ENCODE measurements around the gene COX8C. TPM values are rescaled to one million over a fixed set of nuclear protein-coding genes. Genes with fewer than 3 reads are reported as not detected.
"Not testable (repeated sequence)": the region's sequence is repeated elsewhere in the genome, so short reads cannot be mapped to it uniquely, and the experiment has no call there.

Gene COX8C
- total RNA-seq, 4 donors from 2014 or later: not detected

GRCh38 chr14:93348292-93348691 is 1.3 kb downstream of the COX8C start:
- no peak overlapping the region for H3K4me3 ChIP-seq (ENCODE audit: low read depth, poor library complexity, severe bottlenecking)
- intact Hi-C loops (cut with DNase I; ENCODE audit: low total_unique reads): no loop called here
- 90 to 93% methylated on average over 5 of the region's 5 CpGs for WGBS, 2 donors
- TF ChIP-seq POLR2A (IDR thresholded peaks at IDR 0.05): no peak
- TF ChIP-seq, protein P1, sequence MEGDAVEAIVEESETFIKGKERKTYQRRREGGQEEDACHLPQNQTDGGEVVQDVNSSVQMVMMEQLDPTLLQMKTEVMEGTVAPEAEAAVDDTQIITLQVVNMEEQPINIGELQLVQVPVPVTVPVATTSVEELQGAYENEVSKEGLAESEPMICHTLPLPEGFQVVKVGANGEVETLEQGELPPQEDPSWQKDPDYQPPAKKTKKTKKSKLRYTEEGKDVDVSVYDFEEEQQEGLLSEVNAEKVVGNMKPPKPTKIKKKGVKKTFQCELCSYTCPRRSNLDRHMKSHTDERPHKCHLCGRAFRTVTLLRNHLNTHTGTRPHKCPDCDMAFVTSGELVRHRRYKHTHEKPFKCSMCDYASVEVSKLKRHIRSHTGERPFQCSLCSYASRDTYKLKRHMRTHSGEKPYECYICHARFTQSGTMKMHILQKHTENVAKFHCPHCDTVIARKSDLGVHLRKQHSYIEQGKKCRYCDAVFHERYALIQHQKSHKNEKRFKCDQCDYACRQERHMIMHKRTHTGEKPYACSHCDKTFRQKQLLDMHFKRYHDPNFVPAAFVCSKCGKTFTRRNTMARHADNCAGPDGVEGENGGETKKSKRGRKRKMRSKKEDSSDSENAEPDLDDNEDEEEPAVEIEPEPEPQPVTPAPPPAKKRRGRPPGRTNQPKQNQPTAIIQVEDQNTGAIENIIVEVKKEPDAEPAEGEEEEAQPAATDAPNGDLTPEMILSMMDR (IDR thresholded peaks at IDR 0.05): no peak
- DNase-seq (ENCODE audit: low spot score in 2 of 2): no peak

GRCh38 chr14:93354873-93355272 is 7.9 kb downstream of the COX8C start:
- 90 to 91% methylated on average over 6 of the region's 6 CpGs for WGBS, 2 donors
- H3K4me3 ChIP-seq (ENCODE audit: low read depth, poor library complexity, severe bottlenecking); intact Hi-C loops (cut with DNase I; ENCODE audit: low total_unique reads); DNase-seq (ENCODE audit: low spot score in 2 of 2): not testable (repeated sequence)

- no peak for DNase-seq (ENCODE audit: low spot score in 2 of 2)
- 58 to 60% methylated on average over 5 of the region's 5 CpGs for WGBS, 2 donors
- intact Hi-C loops (cut with DNase I; ENCODE audit: low total_unique reads): no loop called here
- no peak overlapping the region for H3K4me3 ChIP-seq (ENCODE audit: low read depth, poor library complexity, severe bottlenecking)
- TF ChIP-seq POLR2A (IDR thresholded peaks at IDR 0.05): no peak
- TF ChIP-seq, protein P1 (IDR thresholded peaks at IDR 0.05): no peak
Observed at GRCh38 chr14:93368996-93369712, 22.2 kb downstream of the COX8C start.

GRCh38 chr14:93369713-93370266 is 22.8 kb downstream of the COX8C start:
- H3K4me3 ChIP-seq (ENCODE audit: low read depth, poor library complexity, severe bottlenecking): no peak overlapping the region
- no peak for TF ChIP-seq POLR2A (IDR thresholded peaks at IDR 0.05)
- TF ChIP-seq, protein P1 (IDR thresholded peaks at IDR 0.05): no peak
- no peak for DNase-seq (ENCODE audit: low spot score in 2 of 2)
- intact Hi-C loops (cut with DNase I; ENCODE audit: low total_unique reads): no loop called here
- WGBS, 2 donors: 80 to 85% methylated on average over 4 of the region's 4 CpGs

GRCh38 chr14:93375673-93376156 is 28.7 kb downstream of the COX8C start:
- no peak overlapping the region for H3K4me3 ChIP-seq (ENCODE audit: low read depth, poor library complexity, severe bottlenecking)
- DNase-seq (ENCODE audit: low spot score in 2 of 2): no peak
- WGBS, 2 donors: 83 to 84% methylated on average over 6 of the region's 6 CpGs
- TF ChIP-seq, protein P1 (IDR thresholded peaks at IDR 0.05): no peak
- TF ChIP-seq POLR2A (IDR thresholded peaks at IDR 0.05): no peak
- intact Hi-C loops (cut with DNase I; ENCODE audit: low total_unique reads): no loop called here

DNA sequence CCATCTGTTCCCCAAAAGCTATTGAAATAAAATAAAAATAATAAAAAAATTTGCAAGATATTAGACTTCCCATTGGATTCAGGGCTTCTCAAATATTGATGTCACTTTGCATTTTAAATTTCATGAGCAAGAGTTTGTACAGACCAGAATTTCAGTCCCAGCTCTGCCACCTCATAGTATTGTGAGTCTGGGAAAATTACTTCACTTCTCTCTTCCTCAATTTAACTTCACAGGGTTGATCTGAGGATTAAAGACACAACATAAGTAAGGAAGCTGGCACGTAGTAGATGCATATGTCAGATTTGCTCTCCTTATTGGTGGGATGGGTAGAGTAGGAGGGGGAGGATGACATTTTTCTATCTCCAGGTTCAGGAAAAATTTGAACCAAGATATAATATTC is 32.8 kb downstream of the COX8C start:
- TF ChIP-seq POLR2A (IDR thresholded peaks at IDR 0.05): no peak
- TF ChIP-seq, protein P1 (IDR thresholded peaks at IDR 0.05): no peak
- intact Hi-C loops (cut with DNase I; ENCODE audit: low total_unique reads): no loop called here
- no peak overlapping the region for H3K4me3 ChIP-seq (ENCODE audit: low read depth, poor library complexity, severe bottlenecking)
- 48 to 53% methylated on average over 1 of the region's 1 CpG for WGBS, 2 donors
- no peak for DNase-seq (ENCODE audit: low spot score in 2 of 2)

All from lower leg skin (tissue), 4 donors.